ENCODE results near the gene S100A7A. TPM values are rescaled to one million over a fixed set of nuclear protein-coding genes. Genes with fewer than 3 reads are reported as not detected.

The S100A7A gene
- total RNA-seq, 2 donors from 2014 or later, result not detected

DNA sequence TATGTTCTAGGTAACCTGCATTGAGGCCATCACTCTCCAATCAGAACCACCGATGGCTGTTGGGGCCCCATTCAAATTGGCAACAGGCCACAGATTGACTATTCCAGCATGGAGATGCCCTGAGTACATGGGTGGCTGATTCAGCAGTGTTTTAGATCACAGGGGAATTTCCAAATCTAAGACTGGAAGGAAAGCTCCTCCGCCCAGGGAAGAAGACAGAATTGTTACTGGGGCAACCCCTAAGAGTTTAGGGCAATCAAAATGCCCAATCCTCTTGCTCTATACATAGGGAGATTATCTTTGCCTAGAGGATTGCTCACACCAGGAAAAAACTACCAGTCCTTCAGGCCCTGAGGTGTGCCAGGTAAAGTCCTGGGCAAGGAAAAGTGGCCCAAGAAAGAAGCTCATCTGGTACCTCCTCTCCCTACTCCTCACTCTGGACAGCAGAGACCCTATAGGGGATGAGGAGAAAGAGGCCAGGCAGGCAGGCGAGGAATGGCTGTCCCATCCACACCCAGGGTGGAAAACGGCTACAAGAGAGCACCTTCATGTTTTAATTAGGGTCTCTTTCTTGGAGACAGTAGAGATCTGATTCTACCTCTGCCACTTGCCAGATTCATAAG lies 31.3 kb upstream of the S100A7A start:
- DNase-seq (ENCODE audit: low spot score), result no peak
- Histone ChIP-seq H3K4me1 (ENCODE audit: control insufficient read depth in 1 of 2, low read depth in 2 of 2) (no peaks in the 10 kb centered on the region), H3K4me3 (no peak overlapping the region), H3K36me3 (no peaks in the 10 kb centered on the region), H3K9me3 (no peaks in the 10 kb centered on the region), H3K27me3 (replicated peaks; ENCODE audit: insufficient read depth) (no peaks in the 10 kb centered on the region), H3K27ac (no peak overlapping the region)
- no peak for ATAC-seq (ENCODE audit: insufficient number of reproducible peaks, low FRiP score, low read depth)
- TF ChIP-seq CTCF (IDR thresholded peaks at IDR 0.05), result no peak

DNA sequence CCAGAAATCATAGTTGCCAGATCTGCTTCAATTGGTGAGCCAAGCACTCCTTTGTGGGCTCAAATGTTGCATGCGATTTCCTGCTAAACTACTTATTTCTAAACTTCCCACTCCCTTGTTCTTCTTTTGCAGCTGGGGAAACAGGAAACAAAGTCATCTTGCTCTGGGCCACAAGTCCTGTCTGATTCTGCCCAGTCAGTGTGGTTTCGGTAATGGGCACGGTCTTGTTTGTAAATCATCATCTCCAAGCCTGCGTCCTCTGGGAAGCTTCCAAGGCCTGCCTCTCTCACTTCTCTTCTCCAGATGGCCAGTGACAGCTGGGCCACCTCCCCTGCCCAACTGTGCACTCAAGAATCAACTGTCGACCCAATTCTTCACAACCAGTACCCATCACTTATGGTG lies 29.8 kb upstream of the S100A7A start:
- no peak overlapping the region for H3K4me3 ChIP-seq

DNA sequence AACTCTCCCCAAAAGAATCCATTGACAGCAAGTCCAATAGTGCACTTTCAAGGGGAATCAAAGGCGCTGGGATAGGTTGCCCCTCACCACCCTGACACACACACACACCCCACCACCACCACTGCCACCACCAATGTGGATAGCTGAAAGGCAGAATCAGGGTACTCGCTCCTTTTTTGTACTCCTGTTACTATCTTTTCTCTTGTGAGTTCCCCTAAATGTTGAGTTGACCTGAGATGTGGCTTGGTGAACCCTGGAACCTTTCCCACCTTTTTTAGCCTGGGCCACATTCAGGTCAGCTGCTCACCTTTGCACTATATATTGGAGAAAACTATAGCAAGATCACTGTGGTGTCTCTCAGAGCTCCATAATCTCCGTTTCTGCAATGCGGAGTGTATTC lies 29.3 kb upstream of the S100A7A start:
- H3K9me3 ChIP-seq, result no peaks in the 10 kb centered on the region
- TF ChIP-seq CTCF (IDR thresholded peaks at IDR 0.05), result no peak
- ATAC-seq (ENCODE audit: insufficient number of reproducible peaks, low FRiP score, low read depth), result no peak
- no peak overlapping the region for H3K4me3 ChIP-seq
- no peak for DNase-seq (ENCODE audit: low spot score)
- H3K27ac ChIP-seq, result no peak overlapping the region
- no peaks in the 10 kb centered on the region for H3K27me3 ChIP-seq (replicated peaks; ENCODE audit: insufficient read depth)
- no peaks in the 10 kb centered on the region for H3K36me3 ChIP-seq
- no peaks in the 10 kb centered on the region for H3K4me1 ChIP-seq (ENCODE audit: control insufficient read depth in 1 of 2, low read depth in 2 of 2)

More for the DNA sequence above, 29.8 kb upstream of the S100A7A start:
- Histone ChIP-seq H3K27ac (no peak overlapping the region), H3K9me3 (no peaks in the 10 kb centered on the region), H3K4me1 (ENCODE audit: control insufficient read depth in 1 of 2, low read depth in 2 of 2) (no peaks in the 10 kb centered on the region), H3K36me3 (no peaks in the 10 kb centered on the region), H3K27me3 (replicated peaks; ENCODE audit: insufficient read depth) (no peaks in the 10 kb centered on the region)
- no peak for TF ChIP-seq CTCF (IDR thresholded peaks at IDR 0.05)
- no peak for DNase-seq (ENCODE audit: low spot score)
- ATAC-seq (ENCODE audit: insufficient number of reproducible peaks, low FRiP score, low read depth), result no peak

- Histone ChIP-seq H3K27me3 (replicated peaks; ENCODE audit: insufficient read depth) (no peaks in the 10 kb centered on the region), H3K9me3 (no peaks in the 10 kb centered on the region), H3K4me3 (no peak overlapping the region), H3K27ac (no peak overlapping the region), H3K4me1 (ENCODE audit: control insufficient read depth in 1 of 2, low read depth in 2 of 2) (no peaks in the 10 kb centered on the region), H3K36me3 (no peaks in the 10 kb centered on the region)
- ATAC-seq (ENCODE audit: insufficient number of reproducible peaks, low FRiP score, low read depth), result no peak
- DNase-seq (ENCODE audit: low spot score), result no peak
- no peak for TF ChIP-seq CTCF (IDR thresholded peaks at IDR 0.05)
Measured at GRCh38 chr1:153387785-153388184, 28.5 kb upstream of the S100A7A start.

DNA sequence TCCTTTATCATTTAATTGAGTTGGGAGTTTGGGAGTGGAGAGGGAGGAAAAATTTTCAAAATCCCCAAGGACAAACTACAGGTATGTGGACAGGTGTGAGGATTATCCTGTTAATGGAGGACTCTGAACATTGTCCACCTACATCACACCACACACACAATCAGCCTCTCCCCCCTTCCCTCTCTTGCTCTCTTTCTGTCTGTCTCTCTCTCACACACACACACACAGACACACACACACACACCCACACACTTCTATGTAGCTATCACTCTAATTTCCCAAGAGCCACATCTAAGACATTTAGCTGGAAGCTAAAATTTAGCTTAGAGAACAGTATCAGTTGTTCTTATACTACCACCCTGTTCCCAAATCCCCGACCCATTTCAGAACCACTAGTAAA lies 26.9 kb upstream of the S100A7A start:
- Histone ChIP-seq H3K4me3 (no peak overlapping the region), H3K27me3 (replicated peaks; ENCODE audit: insufficient read depth) (no peaks in the 10 kb centered on the region), H3K4me1 (ENCODE audit: control insufficient read depth in 1 of 2, low read depth in 2 of 2) (no peaks in the 10 kb centered on the region), H3K9me3 (no peaks in the 10 kb centered on the region), H3K27ac (no peak overlapping the region), H3K36me3 (no peaks in the 10 kb centered on the region)
- TF ChIP-seq CTCF (IDR thresholded peaks at IDR 0.05), result no peak
- DNase-seq (ENCODE audit: low spot score), result no peak
- no peak for ATAC-seq (ENCODE audit: insufficient number of reproducible peaks, low FRiP score, low read depth)
